22Rv1 (cell line): Measurements from ENCODE around the gene CREBRF.
"Not testable (repeated sequence)": the region's sequence is repeated elsewhere in the genome, so short reads cannot be mapped to it uniquely, and the experiment has no call there.

Source experiments
- H3K27ac ChIP-seq: fragments of 450-650 bp; 2 replicates; pipeline ENCODE4 v1.5.1; 2017
- CTCF ChIP-seq: fragments of 450-650 bp; IDR thresholded peaks from 2 replicates; pipeline ENCODE4 v1.5.1; 2017; ENCODE audit warnings: mild to moderate bottlenecking
- ZFX ChIP-seq: fragments of 450-650 bp; IDR thresholded peaks from 2 replicates; pipeline ENCODE4 v1.6.1; 2017; ENCODE audit warnings: antibody characterized with exemption, borderline replicate concordance

CREBRF gene

GRCh38 chr5:173029499-173029921, 26.6 kb upstream of the CREBRF start:
- no peak overlapping the region for H3K27ac ChIP-seq
- TF ChIP-seq ZFX (no peak), CTCF (no peak)

GRCh38 chr5:173032096-173032495, 24.1 kb upstream of the CREBRF start:
- not testable (repeated sequence) for H3K27ac ChIP-seq

GRCh38 chr5:173032730-173033129, 23.4 kb upstream of the CREBRF start:
- TF ChIP-seq ZFX, result no peak
- TF ChIP-seq CTCF, result no peak
- no peak overlapping the region for H3K27ac ChIP-seq

- TF ChIP-seq CTCF, result no peak
- TF ChIP-seq ZFX, result no peak
- no peak overlapping the region for H3K27ac ChIP-seq
These were observed 22.2 kb upstream of the CREBRF start for GRCh38 chr5:173033923-173034322.

GRCh38 chr5:173035904-173036707, 20.0 kb upstream of the CREBRF start:
- TF ChIP-seq CTCF (no peak), ZFX (no peak)
- no peak overlapping the region for H3K27ac ChIP-seq

- TF ChIP-seq ZFX, result no peak
- no peak for TF ChIP-seq CTCF
- H3K27ac ChIP-seq, result no peak overlapping the region
These were observed 17.0 kb upstream of the CREBRF start for GRCh38 chr5:173039188-173039587.

- no peak overlapping the region for H3K27ac ChIP-seq
- TF ChIP-seq ZFX, result no peak
These were observed 16.2 kb upstream of the CREBRF start for GRCh38 chr5:173039964-173040363.

- TF ChIP-seq CTCF (no peak), ZFX (no peak)
- no peak overlapping the region for H3K27ac ChIP-seq
These were observed 14.0 kb upstream of the CREBRF start for GRCh38 chr5:173041881-173042762.
